ENCODE data around the gene RNU2-1.
"Not testable (repeated sequence)": the region's sequence is repeated elsewhere in the genome, so short reads cannot be mapped to it uniquely, and the experiment has no call there.

Gene RNU2-1

DNA sequence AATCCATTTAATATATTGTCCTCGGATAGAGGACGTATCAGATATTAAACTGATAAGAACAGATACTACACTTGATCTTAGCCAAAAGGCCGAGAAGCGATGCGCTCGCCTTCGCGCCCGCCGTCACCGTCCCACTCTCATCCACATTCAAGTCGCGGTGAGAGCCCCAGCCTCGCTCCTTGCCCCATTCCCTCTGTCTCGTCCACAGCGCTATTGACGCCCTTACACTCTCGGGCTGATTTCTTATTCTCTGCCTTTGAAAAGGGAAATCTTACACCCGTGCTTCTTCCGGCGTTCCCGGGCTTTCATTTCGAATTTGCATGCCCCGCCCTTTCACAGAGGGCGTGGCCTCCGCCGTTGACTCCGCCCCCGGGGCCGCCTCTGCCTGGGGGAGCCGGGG is at the start of gene RNU2-1:
RNU2-1 (minus strand) TSS at position 101 of the 400 bp plus-strand sequence.
- not testable (repeated sequence) for DNase-seq

DNA sequence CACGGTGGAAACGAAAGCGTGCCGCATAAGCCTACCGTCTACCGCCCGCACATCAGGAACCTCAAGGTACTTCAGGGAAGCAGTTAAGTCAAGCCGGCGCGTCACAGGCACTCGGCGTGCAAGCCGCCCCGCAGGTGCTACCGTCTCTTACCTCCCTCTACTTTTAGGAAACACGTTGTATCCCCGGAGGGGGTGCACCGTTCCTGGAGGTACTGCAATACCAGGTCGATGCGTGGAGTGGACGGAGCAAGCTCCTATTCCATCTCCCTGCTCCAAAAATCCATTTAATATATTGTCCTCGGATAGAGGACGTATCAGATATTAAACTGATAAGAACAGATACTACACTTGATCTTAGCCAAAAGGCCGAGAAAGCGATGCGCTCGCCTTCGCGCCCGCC is 39.1 kb upstream of the RNU2-1 start:
- DNase-seq: not testable (repeated sequence)

DNA sequence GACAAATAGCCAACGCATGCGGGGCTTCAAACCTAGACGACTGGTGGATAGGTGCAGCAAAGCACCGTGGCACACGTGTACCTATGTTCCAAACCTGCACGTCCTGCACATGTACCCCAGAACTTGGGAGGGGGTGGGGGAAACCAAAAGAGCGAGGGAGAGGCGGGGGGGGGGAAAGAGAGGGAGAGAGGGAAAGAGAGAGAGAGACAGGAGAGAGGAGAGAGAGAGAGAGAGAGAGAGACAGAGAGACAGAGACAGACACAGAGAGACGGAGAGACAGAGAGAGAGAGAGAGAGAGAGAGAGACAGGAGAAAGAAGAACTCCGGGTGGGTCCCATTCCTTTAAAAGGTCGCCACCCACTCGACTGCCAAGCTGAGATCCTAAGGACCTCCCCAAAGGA is 38.7 kb upstream of the RNU2-1 start:
- not testable (repeated sequence) for DNase-seq

DNA sequence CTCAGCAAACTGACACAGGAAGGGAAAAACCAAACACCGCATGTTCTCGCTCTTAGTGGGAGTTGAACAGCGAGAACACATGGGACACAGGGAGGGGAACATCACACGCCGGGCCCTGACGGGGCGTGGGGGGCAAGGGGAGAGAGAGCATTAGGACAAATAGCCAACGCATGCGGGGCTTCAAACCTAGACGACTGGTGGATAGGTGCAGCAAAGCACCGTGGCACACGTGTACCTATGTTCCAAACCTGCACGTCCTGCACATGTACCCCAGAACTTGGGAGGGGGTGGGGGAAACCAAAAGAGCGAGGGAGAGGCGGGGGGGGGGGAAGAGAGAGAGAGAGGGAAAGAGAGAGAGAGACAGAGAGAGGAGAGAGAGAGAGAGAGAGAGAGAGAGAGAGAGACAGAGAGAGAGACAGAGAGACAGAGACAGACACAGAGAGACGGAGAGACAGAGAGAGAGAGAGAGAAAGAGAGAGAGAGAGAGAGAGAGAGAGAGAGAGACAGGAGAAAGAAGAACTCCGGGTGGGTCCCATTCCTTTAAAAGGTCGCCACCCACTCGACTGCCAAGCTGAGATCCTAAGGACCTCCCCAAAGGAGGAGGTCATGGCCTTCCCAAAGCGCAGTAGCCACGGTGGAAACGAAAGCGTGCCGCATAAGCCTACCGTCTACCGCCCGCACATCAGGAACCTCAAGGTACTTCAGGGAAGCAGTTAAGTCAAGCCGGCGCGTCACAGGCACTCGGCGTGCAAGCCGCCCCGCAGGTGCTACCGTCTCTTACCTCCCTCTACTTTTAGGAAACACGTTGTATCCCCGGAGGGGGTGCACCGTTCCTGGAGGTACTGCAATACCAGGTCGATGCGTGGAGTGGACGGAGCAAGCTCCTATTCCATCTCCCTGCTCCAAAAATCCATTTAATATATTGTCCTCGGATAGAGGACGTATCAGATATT is 37.1 kb upstream of the RNU2-1 start:
- DNase-seq: not testable (repeated sequence)

DNA sequence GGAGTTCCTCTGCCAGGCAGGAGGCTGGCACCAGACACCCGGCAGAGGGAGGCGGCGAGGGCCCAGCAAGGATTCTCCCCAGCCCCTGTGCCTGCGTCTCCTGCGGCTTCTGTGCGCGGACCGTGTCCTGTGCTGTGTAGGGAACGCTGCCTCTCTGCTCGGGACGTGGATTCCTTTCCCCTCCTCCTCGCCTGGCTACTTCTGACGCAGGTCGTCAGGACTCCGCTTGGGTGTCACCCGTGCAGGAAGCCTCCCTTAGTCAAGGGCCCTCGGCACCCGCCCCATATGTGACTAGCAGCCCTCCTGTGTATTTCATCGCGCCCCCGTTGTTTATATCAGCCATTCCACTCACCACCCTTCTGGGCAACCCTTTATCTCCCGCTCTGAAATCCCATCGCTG is 12.7 kb upstream of the RNU2-1 start:
- not testable (repeated sequence) for DNase-seq

DNA sequence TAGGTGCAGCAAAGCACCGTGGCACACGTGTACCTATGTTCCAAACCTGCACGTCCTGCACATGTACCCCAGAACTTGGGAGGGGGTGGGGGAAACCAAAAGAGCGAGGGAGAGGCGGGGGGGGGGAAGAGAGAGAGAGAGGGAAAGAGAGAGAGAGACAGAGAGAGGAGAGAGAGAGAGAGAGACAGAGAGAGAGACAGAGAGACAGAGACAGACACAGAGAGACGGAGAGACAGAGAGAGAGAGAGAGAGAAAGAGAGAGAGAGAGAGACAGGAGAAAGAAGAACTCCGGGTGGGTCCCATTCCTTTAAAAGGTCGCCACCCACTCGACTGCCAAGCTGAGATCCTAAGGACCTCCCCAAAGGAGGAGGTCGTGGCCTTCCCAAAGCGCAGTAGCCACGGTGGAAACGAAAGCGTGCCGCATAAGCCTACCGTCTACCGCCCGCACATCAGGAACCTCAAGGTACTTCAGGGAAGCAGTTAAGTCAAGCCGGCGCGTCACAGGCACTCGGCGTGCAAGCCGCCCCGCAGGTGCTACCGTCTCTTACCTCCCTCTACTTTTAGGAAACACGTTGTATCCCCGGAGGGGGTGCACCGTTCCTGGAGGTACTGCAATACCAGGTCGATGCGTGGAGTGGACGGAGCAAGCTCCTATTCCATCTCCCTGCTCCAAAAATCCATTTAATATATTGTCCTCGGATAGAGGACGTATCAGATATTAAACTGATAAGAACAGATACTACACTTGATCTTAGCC is 7.0 kb upstream of the RNU2-1 start:
- not testable (repeated sequence) for DNase-seq

DNA sequence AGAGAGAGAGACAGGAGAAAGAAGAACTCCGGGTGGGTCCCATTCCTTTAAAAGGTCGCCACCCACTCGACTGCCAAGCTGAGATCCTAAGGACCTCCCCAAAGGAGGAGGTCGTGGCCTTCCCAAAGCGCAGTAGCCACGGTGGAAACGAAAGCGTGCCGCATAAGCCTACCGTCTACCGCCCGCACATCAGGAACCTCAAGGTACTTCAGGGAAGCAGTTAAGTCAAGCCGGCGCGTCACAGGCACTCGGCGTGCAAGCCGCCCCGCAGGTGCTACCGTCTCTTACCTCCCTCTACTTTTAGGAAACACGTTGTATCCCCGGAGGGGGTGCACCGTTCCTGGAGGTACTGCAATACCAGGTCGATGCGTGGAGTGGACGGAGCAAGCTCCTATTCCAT is 5.8 kb upstream of the RNU2-1 start:
- not testable (repeated sequence) for DNase-seq

DNA sequence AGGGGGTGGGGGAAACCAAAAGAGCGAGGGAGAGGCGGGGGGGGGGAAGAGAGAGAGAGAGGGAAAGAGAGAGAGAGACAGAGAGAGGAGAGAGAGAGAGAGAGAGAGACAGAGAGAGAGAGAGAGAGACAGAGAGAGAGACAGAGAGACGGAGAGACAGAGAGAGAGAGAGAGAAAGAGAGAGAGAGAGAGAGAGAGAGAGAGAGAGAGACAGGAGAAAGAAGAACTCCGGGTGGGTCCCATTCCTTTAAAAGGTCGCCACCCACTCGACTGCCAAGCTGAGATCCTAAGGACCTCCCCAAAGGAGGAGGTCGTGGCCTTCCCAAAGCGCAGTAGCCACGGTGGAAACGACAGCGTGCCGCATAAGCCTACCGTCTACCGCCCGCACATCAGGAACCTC is 514 bp downstream of the RNU2-1 start:
- DNase-seq: not testable (repeated sequence)

DNA sequence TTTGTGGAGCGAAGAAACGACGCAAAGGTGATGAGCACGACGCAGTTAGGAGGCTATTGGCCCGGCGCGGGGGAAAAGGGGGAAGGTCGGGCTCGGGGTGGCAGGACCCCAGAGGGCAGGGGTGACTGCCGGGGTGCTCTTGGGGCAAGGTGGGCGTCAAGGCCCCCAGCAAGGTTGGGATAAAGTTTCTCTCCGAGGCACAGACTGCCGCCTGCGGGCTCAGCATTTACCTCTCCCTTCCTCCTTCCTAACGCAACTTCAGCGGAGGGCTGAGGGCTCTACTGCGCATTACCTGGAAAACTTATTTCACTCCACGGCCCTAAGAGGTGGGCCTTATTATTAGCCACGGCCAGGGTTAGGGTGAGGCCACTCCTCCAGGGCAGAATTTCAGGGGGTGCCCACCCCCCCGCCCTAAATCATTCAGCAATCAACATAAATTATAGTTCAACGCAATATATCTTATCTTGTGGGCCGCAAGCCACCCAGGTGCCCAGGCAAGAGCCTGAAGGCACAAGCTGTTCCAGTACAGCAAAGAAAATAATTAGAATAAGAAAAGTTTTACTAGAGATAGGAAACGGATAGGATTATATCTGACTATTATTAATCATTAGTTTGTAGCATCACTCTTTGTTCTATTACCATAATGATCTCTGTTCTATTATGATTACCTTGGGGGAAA is 1.6 kb downstream of the RNU2-1 start:
- DNase-seq: peak; percentile 52

DNA sequence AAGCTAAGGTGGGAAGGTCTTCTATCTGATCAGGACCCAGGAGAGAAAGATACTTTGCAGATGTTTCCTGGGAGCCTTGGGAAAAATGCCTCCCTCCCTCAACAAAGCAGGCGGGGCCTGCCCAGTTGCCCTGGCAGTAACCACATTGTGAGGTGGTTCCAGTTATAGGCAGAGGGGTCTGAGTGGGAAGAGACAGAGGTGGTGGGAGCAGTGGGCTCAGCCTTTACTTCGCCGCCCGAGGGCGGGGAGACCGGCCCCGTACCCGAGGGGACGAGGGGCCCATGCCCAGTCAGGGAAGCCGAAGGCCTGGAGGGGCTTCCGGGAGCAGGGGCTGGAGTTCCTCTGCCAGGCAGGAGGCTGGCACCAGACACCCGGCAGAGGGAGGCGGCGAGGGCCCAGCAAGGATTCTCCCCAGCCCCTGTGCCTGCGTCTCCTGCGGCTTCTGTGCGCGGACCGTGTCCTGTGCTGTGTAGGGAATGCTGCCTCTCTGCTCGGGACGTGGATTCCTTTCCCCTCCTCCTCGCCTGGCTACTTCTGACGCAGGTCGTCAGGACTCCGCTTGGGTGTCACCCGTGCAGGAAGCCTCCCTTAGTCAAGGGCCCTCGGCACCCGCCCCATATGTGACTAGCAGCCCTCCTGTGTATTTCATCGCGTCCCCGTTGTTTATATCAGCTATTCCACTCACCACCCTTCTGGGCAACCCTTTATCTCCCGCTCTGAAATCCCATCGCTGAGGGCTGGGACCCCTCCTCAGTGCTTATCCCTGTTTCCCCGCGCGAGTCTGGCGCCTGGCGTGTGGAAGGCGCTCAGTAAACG is 2.4 kb downstream of the RNU2-1 start:
- peak; percentile 32 for DNase-seq

DNA sequence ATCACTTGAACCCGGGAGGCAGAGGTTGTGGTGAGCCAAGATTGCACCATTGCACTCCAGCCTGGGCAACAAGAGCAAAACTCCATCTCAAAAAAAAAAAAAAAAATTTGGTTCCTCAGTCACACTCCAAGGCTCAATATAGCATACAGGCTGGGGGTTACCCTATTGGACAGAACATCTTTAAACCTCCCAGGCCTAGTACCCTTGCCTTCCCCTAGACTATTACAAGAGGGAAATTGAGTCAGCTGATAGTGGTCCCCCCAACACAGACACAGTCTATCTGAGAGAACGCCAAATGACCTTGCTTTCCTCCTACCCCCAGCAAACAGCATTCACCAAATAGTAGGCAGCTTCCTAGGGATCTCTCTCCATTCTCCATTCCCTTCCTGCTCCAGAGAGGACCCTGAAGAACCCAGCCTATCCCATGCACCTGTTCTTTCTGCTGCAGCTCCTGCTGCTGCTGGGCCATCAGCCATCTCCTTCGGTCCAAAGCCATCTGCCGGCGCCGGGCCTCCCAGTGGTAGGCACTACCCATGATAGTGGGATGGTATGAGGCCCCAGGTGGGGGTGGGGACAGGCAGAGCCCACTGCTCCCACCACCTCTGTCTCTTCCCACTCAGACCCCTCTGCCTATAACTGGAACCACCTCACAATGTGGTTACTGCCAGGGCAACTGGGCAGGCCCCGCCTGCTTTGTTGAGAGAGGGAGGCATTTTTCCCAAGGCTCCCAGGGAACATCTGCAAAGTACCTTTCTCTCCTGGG is 5.6 kb downstream of the RNU2-1 start, which contains the start of gene CCDC200:
CCDC200 (minus strand) TSS at position 604 of the 763 bp plus-strand sequence; CDS start at position 535, 69 bp downstream.
- not testable (repeated sequence) for DNase-seq

DNA sequence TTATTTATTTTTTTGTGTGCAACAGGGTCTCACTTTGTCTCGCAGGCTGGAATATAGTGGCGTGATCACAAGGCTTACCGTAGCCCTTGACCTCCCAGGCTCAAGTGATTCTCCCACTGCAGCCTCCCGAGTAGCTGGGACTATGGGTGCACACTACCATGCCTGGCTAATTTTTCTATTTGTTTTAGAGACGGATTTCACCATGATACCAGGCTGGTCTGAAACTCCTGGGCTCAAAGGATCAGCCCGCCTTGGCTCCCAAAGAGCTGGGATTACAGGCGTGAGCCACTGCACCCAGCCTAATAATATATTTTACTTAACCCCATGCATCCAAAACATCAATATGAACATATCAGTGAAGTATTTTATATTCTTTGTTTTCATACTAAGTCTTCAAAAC is 7.4 kb downstream of the RNU2-1 start:
- peak; percentile 40 for DNase-seq

DNA sequence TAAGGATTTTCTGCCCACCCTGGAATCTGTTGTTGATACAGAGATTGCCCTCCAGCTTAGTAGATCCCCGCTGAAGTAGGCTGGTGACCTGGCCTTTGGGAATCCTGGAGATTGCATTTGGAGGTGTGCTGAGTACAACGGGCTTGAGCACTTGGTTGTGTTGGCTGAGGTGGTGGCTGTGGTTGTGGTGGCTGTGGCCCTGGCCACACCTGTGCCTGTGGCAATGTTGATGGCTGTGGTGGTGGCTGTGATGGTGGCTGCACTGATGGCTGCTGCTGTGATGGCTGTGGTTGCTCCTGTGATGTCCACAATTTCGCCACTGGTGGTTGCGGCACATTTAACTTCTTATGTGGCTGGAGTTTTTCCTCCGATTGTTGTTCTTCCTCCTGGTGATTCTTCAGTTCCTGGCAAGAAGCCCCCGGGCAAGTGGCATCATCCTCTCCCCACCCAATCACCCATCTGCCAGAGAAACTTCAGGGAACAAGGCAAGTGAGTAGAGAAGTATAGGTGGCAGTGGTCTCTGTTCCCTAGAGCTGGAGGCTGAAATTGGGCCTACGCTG is 9.6 kb downstream of the RNU2-1 start:
- DNase-seq: peak; percentile 54

DNA sequence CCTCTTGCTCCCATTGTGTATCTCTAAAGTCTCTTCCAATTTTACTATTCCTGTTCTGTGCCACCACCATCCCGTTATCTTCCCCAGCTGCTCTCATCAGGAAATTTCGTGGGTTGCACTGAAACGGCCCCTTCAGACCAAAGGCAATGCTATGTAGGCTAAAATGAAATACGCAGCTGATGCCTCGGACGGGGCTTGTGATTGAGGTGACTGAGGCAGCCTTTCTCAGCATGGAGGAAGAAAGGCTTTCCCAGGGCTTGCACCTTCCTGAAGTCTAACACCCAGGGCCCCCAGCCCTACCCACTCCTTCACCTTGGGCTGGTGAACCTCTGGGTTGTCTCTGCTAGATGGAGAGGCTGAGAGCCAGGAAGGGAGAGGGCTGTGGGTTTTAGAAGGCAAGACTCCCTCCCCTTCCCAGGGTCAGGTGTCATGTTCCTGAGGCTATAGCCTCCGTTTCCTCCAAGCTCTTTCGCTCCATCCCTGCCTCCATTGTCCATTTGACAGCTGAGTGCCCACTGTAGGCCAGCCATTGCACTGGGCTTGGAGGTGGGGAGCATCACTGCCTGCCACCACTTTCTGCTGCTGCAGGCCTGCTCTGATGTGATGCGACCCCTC is 13.2 kb downstream of the RNU2-1 start:
- DNase-seq: no peak

DNA sequence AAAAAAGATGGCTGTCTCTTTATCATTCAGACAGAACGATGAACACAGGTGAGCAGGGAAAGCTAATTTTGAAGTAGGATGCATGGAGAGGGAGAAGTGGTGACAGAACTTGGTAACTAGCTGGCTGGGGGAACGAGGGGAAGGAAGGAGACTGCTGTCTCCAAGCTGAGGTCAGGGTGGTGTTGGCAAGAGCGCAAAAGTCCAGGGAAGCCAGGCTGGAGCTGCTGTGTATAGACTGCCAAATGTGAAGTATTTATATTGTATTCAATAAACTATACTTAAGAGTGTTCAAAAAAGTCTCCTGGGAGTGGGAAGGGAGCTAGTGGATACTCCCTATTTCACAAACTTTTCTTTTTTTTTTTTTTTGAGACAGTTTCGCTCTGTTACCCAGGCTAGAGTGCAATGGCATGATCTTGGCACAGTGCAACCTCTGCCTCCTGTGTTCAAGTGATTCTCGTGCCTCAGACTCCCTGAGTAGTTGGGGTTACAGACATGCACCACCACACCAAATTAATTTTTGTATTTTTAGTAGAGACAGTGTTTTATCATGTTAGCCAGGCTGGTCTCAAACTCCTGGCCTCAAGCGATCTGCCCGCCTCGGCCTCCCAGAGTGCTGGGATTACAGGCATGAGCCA is 13.9 kb downstream of the RNU2-1 start:
- DNase-seq: no peak

DNA sequence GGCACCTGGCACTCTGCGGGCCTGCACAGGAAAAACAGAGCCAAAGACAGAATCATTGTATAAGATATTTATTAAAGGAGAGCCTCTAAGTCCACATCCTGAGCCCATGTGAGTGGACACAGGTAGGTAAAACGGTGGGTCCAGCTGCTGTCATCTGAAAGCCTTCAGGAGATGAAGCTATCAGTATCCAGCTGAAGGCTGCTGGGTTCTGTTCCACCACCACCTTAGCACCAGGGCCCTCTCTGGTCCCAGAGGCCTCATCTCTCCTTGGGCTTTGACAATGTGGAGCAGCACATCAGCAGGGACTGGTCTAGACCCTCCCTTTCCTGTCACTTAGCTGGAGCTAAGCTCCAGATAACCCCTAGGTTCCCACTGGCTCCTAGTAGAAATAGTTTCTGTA is 14.8 kb downstream of the RNU2-1 start:
- no peak for DNase-seq

DNA sequence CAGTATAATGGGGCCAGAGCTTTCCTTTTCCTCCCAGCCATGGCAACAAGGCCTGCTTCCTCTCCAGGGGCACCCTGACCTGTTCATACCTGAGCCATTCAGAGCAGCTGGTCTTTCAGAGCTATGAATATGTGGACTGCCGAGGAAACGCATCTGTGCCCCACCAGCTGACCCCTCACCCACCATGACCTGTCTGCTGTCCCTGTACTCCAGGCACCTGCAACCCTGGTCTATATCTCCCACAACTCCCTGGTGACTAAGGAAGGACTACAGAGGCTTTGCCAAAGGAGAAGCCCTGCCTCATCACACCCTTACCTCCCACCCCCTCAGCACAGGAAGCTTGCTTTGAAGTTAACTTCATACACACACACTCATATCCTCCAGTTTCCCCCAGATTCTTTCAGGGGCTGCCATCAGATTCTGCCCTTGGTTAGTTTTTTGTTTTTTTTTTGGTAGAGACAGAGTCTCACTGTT is 16.1 kb downstream of the RNU2-1 start:
- no peak for DNase-seq

DNA sequence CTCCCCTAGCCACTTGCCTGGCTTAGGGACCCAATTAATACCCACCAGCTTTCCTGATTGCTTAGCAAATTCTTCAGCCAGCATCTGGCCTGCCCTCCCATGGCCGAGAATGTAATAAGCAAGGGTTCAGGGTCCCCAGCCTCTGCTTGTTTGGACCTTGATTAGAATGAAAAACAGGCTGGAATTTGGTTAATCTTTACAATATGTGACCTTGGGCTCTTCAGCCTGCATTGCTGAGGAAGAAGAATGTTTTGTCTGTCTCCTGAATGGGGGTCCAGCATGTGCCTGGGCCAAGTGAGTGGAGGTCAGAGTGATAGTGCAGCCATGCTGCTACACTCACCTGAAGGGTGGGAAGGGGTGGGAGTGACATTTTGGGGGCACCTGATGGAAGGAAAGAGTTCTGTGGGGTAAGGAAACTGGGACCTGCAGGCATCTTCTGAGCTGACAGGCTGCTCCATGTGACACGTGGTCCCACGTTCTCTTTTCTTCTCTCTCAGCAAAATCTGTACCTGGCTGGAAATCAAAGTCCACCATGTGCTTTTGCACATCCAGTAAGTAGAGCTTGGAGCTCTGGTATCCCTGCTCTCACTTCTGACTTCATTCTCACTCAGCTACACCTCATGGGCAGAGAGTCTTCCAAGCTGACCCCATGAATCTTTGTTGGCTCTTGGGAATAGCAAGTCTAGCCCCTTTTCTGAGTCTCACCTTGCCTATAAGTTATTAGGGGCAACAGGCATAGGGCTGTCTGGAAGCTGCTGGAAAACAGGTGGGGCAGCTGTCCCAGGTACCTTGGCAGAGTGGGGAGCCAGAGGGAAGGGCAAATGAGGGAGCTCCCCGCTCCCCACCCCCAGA is 16.8 kb downstream of the RNU2-1 start:
- DNase-seq: no peak

DNA sequence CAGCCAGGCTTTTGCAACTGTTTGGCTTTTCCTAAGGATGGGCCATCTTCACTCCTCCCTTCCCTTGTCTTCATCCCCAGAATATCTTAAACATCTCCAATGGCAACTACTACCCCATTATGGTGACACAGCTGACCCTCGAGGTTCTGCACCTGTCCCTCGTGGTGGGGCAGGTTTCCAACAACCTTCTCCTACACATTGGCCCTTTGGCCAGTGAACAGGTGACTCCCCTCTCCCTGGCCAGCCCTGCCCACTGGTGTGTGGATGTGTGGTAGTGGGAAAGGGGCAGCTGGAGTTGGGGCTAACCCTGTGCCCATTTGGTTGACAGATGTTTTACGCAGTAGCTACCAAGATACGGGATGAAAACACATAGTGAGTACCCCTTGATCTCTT is 17.4 kb downstream of the RNU2-1 start:
- DNase-seq: no peak
